ENCODE measurements around the gene ZNF521.

- TF ChIP-seq EZH2 (IDR thresholded peaks at IDR 0.05; ENCODE audit: low read depth, unreplicated experiment) (no peak), EZH2phosphoT487 (IDR thresholded peaks at IDR 0.05; ENCODE audit: unreplicated experiment) (no peak), ZNF114 (CRISPR knock-in tag; IDR thresholded peaks at IDR 0.05) (no peak), ZNF462 (CRISPR knock-in tag; IDR thresholded peaks at IDR 0.05) (no peak)
- TF ChIP-seq, protein P1, sequence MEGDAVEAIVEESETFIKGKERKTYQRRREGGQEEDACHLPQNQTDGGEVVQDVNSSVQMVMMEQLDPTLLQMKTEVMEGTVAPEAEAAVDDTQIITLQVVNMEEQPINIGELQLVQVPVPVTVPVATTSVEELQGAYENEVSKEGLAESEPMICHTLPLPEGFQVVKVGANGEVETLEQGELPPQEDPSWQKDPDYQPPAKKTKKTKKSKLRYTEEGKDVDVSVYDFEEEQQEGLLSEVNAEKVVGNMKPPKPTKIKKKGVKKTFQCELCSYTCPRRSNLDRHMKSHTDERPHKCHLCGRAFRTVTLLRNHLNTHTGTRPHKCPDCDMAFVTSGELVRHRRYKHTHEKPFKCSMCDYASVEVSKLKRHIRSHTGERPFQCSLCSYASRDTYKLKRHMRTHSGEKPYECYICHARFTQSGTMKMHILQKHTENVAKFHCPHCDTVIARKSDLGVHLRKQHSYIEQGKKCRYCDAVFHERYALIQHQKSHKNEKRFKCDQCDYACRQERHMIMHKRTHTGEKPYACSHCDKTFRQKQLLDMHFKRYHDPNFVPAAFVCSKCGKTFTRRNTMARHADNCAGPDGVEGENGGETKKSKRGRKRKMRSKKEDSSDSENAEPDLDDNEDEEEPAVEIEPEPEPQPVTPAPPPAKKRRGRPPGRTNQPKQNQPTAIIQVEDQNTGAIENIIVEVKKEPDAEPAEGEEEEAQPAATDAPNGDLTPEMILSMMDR (conservative IDR thresholded peaks at IDR 0.05; ENCODE audit: low read depth in 2 of 2): no peak
These were observed 165.1 kb downstream of the ZNF521 start for GRCh38 chr18:25186871-25187270.

Data from GM23338 (cell line).